Caki2 (cell line): ENCODE results near the gene ZNF692. TPM values are rescaled to one million over a fixed set of nuclear protein-coding genes. Genes with fewer than 3 reads are reported as not detected.
"Not testable (repeated sequence)": the region's sequence is repeated elsewhere in the genome, so short reads cannot be mapped to it uniquely, and the experiment has no call there.

ENCODE experiments used
- DNase-seq: peaks from one replicate; pipeline ENCODE4 v3.0.0-alpha.2; 2015; ENCODE audit warnings: low read depth
- in situ Hi-C: cut with HindIII; loops from 2 replicates; pipeline ENCODE4 v1.10.0; 2016; ENCODE audit warnings: low sequenced_read_pairs, low pct_unique_long_range_greater_than_20kb, mixed read lengths
- total RNA-seq: library from RNA; depleted of rRNA; stranded (reverse); fragments of >200 nt; shearing (Covaris generic); gene quantifications from 2 replicates; pipeline ENCODE4 v1.2.3, GENCODE V29; 2014; ENCODE audit warnings: low replicate concordance; rRNA removed

The ZNF692 gene
- total RNA-seq, 1 experiment from 2014 or later, result 8.2 TPM

DNA sequence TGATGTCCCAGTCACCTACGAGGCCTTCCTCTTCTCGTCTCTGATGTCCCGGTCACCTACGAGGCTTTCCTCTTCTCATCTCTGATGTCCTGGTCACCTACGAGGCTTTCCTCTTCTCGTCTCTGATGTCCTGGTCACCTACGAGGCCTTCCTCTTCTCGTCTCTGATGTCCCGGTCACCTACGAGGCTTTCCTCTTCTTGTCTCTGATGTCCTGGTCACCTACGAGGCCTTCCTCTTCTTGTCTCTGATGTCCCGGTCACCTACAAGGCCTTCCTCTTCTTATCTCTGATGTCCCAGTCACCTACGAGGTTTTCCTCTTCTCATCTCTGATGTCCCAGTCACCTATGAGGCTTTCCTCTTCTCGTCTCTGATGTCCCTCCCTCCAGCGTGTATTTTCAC is 55.4 kb downstream of the ZNF692 start:
- in situ Hi-C loops, DNase-seq: not testable (repeated sequence)

DNA sequence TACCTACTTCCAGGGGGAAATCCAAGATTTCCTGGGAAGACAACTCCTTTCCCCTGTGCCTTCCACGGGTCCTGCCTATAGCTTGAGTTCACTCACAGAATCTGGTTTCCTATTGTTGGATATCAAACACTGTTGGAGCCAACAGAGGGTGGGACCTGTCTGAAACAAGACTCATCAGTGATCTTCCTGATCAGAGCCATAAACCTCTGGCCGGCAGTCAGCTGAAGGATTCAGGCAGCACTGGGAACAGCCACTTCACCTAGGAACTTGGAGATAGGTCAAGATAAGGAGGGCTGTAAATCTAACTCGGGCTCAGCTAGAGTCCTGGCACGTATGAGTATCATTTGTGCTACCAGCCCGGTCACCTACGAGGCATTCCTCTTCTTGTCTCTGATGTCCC is 56.4 kb downstream of the ZNF692 start:
- no peak for DNase-seq
- in situ Hi-C loops, result no loop called here

DNA sequence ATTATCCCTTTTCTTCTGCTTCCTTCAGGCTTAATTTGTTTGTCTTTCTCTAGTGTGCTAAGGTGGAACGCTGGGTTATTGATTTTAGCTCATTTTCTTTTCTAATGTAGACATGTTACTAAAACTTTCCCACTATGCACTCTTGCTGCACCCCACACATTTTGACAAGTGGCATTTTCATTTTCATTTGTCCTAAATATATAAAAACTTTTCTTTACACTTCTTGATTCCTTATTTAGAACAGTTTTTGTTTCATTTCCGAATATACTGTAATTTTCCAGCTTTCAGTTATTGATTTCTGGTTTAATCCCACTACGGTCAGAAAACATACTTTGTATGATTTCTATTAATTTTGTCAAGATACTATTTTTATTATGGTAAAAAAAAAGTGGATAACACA is 58.4 kb downstream of the ZNF692 start:
- DNase-seq, result no peak
- in situ Hi-C loops, result no loop called here

Other genes with a start within 250 kb of the ZNF692 start
- gene OR2T11, start 224.0 kb downstream of the ZNF692 start, total RNA-seq, result not detected in 2 replicates
- not detected in 2 replicates for gene OR2T35, start 213.8 kb downstream of the ZNF692 start, total RNA-seq
- not detected in 2 replicates for gene OR2T27, start 203.6 kb downstream of the ZNF692 start, total RNA-seq
- not detected in 2 replicates for gene OR14I1, start 156.3 kb downstream of the ZNF692 start, total RNA-seq
- gene LYPD8, start 103.3 kb downstream of the ZNF692 start, total RNA-seq, result not detected in 2 replicates
- gene SH3BP5L, start 33.2 kb downstream of the ZNF692 start, total RNA-seq, result 28.4 and 30.8 TPM in 2 replicates
- gene ZNF672, start 20.9 kb downstream of the ZNF692 start, total RNA-seq, result 16.2 and 27.4 TPM in 2 replicates
- 5.8 and 10.4 TPM in 2 replicates for gene PGBD2, start 47.1 kb upstream of the ZNF692 start, total RNA-seq